ENCODE results near the gene PPP2R5E.

The PPP2R5E gene

DNA sequence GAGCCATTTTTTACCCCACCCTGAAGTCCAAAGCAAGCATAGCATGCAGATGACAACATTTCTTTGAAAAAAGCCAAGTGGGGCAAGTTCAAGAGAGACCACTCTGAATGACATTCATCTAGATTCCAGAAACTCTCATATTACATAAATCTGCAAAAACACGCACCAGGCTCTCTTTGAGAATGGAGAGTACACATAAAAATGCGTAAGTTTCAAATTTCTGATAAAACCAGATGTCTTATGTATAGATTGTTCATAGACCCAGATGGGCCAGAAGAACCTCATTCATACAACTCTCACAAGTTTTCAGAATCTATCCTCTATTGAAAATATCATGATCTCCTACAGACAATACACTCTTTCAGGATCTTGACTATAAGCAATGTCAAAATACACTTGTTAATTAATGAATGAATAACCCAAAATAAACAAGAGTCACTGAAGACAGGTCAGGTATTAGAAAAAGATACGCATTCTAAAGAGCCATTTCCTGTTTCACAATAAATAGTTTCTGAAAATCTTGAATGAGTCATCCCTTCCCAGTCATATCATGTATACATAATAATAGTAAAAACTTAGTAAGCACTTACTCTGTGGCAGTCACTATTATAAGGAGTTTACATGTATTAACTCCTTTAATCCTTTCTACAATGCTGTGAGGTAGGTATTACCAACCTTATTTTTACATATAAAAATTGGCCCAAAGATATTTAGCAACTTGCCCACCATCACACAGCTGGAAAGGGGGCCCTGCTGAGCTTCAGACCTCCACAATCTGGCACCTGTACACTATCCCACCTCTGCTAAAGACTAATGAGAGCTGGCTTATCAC is 72.0 kb downstream of the PPP2R5E start:
- peak; percentile 52 for DNase-seq (ENCODE audit: low spot score)

DNA sequence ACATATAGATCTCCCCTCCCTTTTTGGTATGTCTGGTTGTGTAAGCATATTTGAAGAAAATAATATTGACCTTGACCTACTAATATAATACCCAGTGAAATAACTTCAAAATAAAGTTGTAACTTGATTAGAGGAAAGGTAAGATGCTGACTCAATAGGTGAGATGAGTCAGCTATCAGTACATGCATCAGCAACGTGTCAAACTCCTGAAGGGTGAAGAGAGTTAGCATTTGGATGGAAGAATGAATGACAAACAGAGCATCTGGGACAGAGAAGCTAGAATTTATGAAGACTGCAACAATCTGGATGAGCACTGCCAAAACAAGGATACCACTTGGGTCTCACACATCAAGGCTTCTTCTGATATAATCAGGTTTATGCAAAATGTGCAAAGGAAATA is 74.9 kb downstream of the PPP2R5E start:
- peak; percentile 16 for DNase-seq (ENCODE audit: low spot score)

DNA sequence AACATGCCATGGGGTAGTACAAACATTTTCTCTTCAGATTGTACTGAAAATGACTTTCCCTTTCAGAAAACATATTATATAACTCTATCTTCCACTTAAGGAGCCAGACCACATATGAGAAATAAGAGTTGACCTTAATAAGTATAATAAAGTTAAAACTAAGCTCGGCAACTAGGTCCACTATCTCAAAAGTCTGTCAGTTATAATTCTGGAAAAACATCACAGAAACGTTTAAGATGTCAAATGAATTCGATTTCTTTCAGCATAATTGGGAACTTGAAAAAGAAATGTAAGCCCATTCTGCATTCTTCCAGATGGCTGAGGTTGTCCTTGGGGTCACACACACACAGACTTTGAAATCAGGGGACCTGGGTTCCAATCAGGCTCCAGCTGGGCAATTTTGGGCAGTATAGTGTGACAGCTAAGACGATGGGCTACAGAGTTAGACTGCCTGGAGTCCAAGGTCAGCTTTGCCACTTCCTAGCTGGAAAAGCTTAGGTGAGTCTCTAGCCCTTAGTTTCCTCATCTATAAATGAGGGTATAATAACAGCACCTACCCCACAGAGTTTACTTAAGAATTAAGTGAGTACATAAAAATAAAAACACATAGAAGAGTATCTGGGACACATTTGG is 75.6 kb downstream of the PPP2R5E start:
- DNase-seq (ENCODE audit: low spot score), result no peak

DNA sequence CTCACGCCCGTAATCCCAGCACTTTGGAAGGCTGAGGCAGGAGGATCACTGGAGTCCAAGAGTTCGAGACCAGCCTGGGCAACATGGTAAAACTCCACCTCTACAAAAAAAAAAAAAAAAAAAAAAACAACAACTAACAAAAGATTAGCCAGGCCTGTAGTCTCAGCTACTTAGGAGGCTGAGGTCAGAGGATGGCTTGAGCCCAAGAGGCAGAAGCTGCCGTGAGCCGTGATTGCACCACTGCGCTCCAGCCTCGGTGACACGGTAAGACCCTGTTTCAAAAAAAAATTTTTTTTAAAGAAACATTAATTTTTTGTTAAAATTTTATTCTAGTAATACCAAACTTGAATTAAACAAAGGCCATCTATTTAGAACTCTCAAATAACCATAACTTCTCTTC is 77.8 kb downstream of the PPP2R5E start:
- no peak for DNase-seq (ENCODE audit: low spot score)

DNA sequence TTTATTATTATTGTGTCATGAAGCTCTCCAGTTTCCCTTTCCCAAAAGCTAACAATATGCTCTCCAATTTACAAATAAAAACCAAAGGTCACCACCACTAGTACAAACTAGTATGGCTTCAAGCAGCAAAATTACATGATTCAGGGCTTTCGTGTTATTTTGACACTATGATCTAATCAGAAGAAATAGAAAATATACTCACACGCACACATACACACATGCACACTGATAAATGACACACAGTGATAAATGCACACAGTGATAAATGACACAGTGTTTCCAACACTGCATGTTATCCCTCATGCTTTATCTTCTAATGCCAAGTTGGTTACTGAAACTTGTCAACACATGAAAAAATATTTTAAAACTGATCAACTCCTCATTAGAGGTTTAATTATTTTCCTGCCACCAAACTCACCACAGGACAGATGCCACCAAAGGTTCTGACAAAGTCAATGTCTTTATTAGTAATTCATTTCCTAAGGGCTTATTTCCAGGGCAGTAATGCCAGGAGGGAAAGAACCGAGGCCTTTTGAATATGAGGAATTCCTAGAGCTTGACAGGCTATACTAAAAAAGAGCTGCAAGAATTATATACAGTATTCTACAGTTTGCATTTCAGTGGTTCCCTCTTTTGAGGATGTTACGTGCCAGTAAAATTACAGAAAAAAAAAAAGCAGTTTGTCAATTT is 82.4 kb downstream of the PPP2R5E start:
- DNase-seq (ENCODE audit: low spot score), result no peak

DNA sequence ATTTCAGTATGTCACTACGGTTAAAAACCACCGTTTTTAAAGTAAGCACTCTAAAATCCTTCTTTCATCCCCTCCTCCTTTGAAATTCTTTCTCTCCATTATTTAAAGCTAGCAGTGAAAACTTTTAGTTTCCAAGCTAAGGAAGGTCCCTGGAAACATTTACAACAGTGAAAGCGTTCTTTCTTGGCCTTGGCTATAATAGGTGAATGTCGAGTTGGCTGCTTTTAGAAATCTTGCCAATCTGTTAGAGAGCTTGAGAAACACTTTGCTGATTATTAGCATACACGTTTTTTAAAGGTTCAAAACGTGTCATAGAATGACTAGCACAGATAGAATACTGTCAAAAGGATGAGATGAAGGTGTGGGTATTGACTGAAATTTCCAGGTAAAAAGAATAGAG is 83.4 kb downstream of the PPP2R5E start:
- no peak for DNase-seq (ENCODE audit: low spot score)

DNA sequence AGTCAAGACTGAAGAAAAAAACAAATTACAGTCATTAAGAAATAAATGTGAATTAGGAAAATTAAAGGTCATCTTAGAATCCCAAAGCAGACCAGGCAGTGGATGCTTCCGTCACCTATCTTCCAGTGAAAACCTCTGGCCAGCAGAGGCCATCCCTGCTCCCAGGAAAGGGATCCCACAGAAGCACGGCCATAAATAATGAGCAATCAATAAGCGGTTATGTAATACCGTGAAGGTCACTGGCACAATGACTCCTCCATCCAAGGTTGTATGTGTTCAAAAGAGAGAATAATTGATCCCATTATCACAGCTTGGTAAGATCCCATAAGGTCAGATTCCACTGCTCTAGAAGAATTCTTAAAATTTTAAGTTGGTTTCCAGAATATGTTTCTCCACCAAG is 85.7 kb downstream of the PPP2R5E start:
- no peak for DNase-seq (ENCODE audit: low spot score)

DNA sequence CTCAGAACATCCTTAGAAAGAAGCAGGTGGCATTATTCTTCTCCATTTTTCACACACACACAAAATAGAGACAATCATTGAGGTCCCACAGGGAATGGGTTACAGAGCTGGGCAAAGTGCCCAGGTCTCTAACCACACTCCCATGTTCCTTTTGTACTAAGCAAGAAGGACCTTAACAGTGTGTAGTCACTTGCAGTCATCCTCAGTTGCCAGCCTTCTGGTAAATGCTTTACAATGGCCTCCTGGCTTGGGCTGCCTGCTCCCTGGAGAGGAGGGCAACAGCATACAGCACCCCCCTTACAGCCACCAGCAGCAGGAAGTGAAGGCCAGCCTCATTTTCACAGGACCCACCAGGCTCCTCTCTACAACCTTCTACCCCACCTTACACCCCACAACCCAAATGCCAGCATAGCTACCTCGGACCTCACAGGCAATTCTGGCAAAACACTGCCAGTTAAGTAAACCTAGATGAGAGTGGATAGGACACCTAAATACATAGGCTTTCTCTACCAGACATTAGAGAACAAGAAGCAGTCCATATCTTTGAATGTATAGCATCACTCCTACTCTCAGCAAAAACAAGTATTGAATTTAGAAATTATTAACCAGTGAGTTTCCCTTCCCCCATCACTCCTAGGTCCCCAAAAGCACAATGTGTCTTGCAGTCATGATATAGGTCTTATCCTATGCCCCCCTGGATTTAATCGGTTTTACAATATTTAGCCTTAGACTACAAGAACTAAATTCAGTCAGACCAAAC is 88.1 kb downstream of the PPP2R5E start:
- DNase-seq (ENCODE audit: low spot score), result no peak

DNA sequence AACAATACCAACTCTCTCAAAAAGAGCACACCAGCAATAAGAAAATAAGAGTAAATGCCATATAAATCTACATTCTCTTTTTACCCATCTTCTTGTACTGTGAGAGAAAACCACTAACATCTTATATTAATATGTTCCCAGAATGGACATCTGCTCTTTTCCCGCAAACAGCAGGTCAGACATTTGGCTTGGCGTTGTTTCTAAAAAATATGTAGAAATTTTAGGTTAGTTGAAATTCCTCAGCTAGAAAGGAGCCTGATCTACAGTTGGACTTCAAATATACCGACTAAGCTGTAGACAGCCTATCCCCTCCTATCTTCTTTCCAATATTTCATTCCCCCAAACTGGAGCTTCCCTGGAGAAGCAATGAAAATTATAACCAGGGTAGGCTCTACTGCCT is 88.7 kb downstream of the PPP2R5E start:
- DNase-seq (ENCODE audit: low spot score), result no peak

DNA sequence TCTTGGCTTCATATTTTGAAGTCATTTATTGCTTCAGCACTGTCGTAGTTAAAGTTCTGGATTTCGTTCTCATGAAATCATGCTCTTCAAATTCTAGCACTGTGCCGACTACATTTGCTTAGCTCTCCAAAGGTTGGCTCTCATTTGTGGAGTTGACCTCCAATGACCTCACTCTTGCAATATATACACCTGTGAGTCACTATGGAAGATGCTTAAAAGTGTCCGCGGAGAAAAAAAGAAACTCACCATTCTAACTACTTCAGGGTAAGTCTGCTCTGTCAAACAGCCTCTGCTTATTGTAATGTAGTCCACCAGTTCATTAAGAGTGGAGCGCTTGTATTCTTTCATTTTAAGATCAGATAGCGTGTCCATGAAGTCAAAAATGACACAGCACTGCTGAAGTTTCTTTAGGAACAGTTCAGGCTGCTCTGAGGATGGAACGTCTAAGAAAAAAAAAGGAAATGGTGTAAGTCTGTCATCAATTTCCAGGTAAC is 89.7 kb downstream of the PPP2R5E start:
- no peak for DNase-seq (ENCODE audit: low spot score)

DNA sequence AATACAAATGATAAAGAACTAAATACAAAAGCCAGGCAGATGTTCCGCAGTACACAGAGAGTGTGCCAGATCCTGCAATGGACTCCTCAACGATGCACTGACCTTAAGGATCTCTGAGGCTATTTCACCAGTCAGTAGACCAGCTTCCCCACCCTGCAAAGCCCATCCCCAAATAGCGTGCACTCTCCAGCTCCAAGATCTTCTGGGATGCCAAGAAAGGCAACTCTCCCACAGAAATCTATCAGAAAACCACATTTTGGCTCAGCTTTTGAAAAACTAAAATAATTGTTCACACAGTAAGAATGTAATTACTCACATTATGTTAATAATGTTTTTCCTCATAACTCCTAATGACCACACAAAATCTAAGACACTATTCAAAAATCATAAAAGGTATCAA is 90.4 kb downstream of the PPP2R5E start:
- DNase-seq (ENCODE audit: low spot score), result no peak

DNA sequence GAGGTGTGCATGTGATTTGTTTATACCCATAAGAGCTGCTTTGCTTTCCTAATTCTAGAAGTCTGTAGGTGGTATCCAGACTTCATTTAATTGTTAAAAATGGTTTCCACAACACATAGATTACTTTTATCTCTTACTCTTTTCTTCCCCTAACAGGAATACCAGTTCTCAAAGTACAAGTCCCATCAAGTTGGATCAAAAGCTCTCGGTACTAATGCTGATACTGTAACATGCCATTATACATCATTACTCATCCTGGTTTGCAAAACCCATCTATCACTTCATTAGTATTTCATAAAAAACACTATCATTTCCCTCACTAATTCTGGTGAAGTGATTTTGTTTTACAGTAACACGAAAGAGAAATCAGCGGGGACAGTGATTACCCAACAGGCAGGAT is 94.3 kb downstream of the PPP2R5E start:
- DNase-seq (ENCODE audit: low spot score), result no peak

DNA sequence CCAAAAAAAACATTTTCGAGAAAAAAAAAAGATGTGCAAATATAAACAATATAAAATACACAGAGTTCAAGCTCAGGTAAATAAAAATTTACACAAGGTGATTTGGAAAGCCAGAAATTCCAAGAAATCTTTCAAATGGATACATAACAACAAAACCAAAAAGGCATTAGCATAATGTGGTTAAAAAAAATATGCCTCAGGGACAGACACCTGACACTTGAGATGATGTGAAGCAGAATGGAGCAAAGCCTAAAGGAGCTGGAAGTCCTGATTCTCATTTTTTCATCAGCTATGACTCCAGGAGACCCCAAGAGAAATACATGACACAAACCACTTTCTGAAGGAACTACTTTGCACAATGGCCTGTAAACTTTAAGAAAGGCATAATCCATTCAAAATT is 98.6 kb downstream of the PPP2R5E start:
- no peak for DNase-seq (ENCODE audit: low spot score)

DNA sequence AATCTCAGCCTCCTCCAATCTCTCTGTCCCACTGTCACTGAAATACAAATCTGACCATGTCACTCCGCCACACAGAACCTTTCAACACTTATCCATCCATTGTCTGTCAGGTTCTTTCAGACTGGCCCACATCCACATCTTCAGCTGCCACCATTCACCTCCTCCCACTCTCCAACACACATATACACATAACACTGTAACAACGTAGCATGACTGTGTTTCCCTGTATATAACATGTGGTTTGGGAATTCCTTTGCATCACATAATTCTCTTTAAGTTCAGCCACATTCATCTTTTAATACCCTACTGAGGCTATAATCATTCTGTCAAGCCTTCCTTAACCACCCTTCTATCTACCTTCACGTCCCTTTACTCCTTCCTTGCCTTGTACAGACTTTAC is 99.2 kb downstream of the PPP2R5E start:
- DNase-seq (ENCODE audit: low spot score), result no peak

DNA sequence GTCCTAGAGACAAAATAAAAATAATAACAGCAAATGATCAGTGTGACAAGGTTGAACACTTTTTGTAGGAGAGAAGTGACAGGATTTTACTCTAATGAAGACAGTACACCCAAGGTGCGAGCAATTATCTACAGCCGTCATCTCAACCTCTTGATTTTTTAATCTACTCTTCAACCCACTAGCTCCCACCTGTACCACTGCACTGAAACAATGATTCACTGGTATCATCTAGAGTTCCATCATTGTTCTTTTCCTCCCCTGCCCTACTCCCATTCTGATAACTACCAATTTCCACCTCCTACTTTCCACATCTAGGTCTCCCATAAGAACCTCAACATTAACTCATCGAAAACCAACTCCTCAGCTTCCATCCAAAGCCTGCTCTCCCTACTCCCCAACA is 99.8 kb downstream of the PPP2R5E start:
- no peak for DNase-seq (ENCODE audit: low spot score)

DNA sequence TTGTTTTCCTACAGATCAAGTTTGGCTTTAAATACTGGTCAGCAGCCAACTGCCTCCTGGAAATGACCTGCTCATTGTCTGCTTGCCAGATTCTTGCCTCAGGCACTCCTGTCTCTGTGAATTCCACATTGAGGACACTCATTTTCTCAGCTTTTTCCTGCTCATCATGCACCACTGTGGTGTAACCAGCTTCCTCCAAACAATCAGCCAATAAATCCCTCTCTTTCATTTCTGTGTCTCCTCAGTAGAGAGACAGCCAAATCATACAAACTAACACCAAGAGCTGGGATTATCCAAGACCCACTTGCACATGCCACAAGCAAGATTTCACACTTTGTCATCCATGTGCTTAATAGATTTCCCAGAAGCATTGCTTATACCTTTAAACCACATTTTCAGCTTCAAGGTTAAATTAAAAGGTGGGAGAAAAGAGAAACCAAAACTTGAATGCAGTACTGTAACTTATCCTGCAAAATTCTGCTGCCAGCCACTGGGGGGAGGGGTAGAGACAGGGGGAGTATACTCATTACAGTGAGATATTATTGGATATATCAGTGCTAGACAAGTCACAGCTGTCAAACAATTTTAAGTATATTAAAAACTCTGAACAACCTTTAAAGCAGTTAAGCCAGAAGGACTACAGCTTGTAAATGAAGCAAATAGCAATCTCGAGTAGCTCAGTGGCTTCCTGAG is 105.0 kb downstream of the PPP2R5E start:
- DNase-seq (ENCODE audit: low spot score), result peak; percentile 35

DNA sequence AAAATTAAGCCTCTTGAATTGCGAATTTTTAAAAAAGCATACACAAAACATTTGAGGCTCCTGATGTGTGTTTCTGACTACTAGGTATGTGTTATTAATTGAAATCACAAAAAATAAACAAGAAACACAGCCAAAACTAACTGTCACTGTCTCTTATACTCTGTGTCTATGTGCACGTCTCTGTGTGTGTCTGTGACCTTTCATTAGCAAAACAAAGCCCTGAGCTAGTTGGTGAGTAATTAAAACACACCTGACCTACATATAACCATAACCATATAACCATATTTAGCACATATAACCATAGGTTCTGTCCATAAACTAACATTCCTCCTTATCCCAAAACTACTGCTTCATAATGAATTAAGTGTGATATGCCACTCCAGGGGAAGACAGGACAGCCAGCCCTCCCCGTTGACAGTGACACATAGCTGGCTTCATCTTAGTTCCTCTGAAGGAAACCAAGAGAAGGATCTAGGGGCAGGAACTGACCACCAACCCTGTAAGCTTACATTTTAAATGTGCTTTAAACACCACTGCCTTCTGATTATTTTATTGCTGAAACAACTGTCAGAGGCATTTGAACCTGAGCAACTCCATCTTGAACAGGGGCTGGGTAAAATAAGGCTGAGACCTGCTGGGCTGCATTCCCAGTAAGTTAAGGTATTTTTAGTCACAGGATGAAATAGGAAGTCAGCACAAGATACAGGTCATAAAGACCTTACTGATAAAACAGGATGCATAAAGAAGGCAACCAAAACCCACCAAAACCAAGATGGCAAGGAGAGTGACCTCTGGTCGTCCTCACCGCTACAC is 106.7 kb downstream of the PPP2R5E start:
- DNase-seq (ENCODE audit: low spot score), result no peak

DNA sequence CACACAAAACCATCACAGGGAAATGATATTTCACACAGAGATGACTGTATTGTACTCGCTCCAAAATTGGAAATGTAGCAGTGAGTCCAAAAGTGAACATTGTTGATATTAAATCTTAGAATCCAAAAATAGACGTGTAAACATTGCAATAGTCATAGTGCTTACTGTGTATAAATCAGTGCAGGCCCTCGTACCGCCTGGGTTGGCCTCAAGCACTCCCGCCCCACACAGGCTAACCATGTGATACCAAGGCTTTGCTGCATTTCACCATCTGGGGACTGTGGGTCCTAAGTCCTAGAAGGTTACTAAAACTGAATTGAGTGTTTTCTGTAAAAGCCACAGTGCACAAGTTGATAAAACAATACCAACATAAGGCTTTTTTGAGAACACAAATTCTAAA is 107.3 kb downstream of the PPP2R5E start:
- DNase-seq (ENCODE audit: low spot score), result no peak

DNA sequence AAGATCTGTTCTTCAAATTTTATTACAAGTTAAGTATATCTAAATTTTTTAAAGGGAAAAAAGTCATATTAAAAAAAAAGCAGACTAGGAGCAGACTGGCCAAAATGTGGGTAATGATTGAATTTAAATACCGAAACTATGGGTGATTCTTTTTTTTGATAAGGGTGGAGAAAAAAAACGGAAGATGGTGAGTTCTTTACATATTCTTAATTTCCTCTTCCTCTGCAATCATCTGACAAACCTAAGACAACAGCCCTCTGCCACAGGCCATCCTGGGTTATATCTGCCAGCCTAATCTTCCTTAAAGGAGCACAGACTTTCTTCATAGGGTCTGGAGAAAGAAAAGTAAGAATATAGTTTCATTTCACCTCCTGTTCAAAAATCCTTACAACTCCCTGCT is 108.0 kb downstream of the PPP2R5E start:
- DNase-seq (ENCODE audit: low spot score), result no peak

DNA sequence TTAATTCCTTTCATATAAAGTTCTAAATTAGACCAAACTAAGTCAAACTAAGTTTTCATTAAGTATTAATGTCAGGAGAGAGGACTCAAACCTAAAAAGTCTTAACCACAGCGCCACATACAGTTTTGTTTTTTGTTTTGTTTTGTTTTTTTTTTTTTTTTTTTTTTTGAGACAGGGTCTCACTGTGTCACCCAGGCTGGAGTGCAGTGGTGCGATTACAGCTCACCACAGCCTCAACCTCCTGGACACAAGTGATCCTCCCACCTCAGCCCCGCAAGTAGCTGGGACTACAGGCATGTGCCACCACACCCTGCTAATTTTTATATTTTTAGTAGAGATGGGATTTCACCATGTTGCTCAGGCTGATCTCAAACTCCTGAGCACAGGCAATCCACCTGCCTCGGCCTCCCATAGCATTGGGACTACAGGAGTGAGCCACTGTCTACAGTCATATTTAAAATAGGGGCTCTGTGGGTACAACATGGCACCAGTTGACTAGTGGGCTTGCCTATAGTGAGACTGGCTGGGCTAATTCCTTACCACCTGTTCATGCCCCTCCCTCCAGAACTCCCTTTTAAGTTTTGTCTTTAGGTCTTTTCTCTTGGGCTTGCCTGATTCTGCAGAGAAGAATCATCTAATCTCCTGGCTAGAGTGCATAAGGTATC is 110.2 kb downstream of the PPP2R5E start:
- DNase-seq (ENCODE audit: low spot score), result no peak

Data from CD4-positive, alpha-beta T cell treated with Interleukin-2 at 100 ng/mL for 4 hours (primary cell).